HepG2 (cell line): ENCODE data around the gene DMPK. TPM values are rescaled to one million over a fixed set of nuclear protein-coding genes. Genes with fewer than 3 reads are reported as not detected.

ENCODE experiments used
- ATAD3A ChIP-seq: sonication (generic); formaldehyde crosslinking; IDR thresholded peaks from 2 replicates; pipeline ENCODE4 v1.4.0; 2020; ENCODE audit warnings: missing genetic modification reagents
- JUNB ChIP-seq: sonication (generic); formaldehyde crosslinking; IDR thresholded peaks from 2 replicates; pipeline ENCODE4 v1.8.0; 2022; ENCODE audit warnings: missing genetic modification reagents, mild to moderate bottlenecking, borderline replicate concordance
- KMT2A ChIP-seq: sonication (generic); formaldehyde crosslinking; IDR thresholded peaks from 2 replicates; pipeline ENCODE4 v1.4.0; 2020; ENCODE audit warnings: missing genetic modification reagents
- MYC ChIP-seq: sonication (generic); formaldehyde crosslinking; IDR thresholded peaks from 2 replicates; pipeline ENCODE4 v1.9.0; 2021; ENCODE audit warnings: missing genetic modification reagents, borderline replicate concordance
- NFKB2 ChIP-seq: sonication (generic); formaldehyde crosslinking; IDR thresholded peaks from 2 replicates; pipeline ENCODE4 v1.4.0; 2020; ENCODE audit warnings: missing genetic modification reagents, borderline replicate concordance
- NR2C2 ChIP-seq: sonication (generic); formaldehyde crosslinking; IDR thresholded peaks from 2 replicates; pipeline ENCODE4 v1.4.0; 2020; ENCODE audit warnings: missing genetic modification reagents, mild to moderate bottlenecking, moderate library complexity, borderline replicate concordance
- NR2F6 ChIP-seq, 2 experiments: IDR thresholded peaks; 2 replicates each; pipeline ENCODE4 v1.6.1; 2016; ENCODE audit warnings: antibody characterized with exemption in 1 of 2, mild to moderate bottlenecking in 1 of 2
- SCMH1 ChIP-seq: sonication (generic); formaldehyde crosslinking; IDR thresholded peaks from 2 replicates; pipeline ENCODE4 v1.9.0; 2021; ENCODE audit warnings: missing genetic modification reagents, mild to moderate bottlenecking, borderline replicate concordance
- TARDBP ChIP-seq: sonication (generic); formaldehyde crosslinking; IDR thresholded peaks from 2 replicates; pipeline ENCODE4 v1.8.0; 2022; ENCODE audit warnings: mild to moderate bottlenecking, missing genetic modification reagents
- TEAD3 ChIP-seq: optimal IDR thresholded peaks from 2 replicates; pipeline ENCODE3; 2016; ENCODE audit warnings: borderline replicate concordance
- ZNF639 ChIP-seq: conservative IDR thresholded peaks from 2 replicates; pipeline ENCODE4 v1.6.1; 2018; ENCODE audit warnings: missing genetic modification reagents
- ZNF670 ChIP-seq: sonication (generic); formaldehyde crosslinking; IDR thresholded peaks from 2 replicates; pipeline ENCODE4 v1.8.0; 2022; ENCODE audit warnings: mild to moderate bottlenecking, missing genetic modification reagents, borderline replicate concordance
- ZNF687 ChIP-seq: sonication (generic); formaldehyde crosslinking; IDR thresholded peaks from 2 replicates; pipeline ENCODE4 v1.5.1; 2020; ENCODE audit warnings: mild to moderate bottlenecking, missing genetic modification reagents, moderate library complexity
- ZNF747 ChIP-seq: sonication (generic); formaldehyde crosslinking; IDR thresholded peaks from 2 replicates; pipeline ENCODE4 v1.8.1; 2023; ENCODE audit warnings: missing genetic modification reagents, mild to moderate bottlenecking, borderline replicate concordance
- polyA plus RNA-seq, 8 experiments: library from polyadenylated mRNA; depleted of rRNA in 3 of 8; stranded (reverse) in 7 of 8; unstranded in 1 of 8; fragments of >200 nt; fragmentation: Illumina TruSeq in 4 of 8; extraction: Trizol in 4 of 8; gene quantifications; 2 replicates each; pipeline versions ENCODE4 v1.2.1 to v1.2.3, GENCODE V29; 2011 to 2016; ENCODE audit warnings: low read depth in 4 of 8, missing spikeins in 1 of 8, mixed read lengths in 1 of 8; ENCODE audit not compliant: insufficient read depth in 1 of 8
- total RNA-seq, 5 experiments: library from RNA; depleted of rRNA; stranded (reverse); fragments of >200 nt; fragmentation: Illumina TruSeq; extraction: Trizol; gene quantifications; 2 replicates each; pipeline ENCODE4 v1.2.3, GENCODE V29; 2016; ENCODE audit warnings: low read depth in 1 of 5
- TF ChIP-seq, protein P1 (sequence below): sonication (generic); formaldehyde crosslinking; IDR thresholded peaks from 2 replicates; pipeline ENCODE4 v1.5.0; 2020; ENCODE audit warnings: mild to moderate bottlenecking, missing genetic modification reagents
- TF ChIP-seq, protein P2 (sequence below): sonication (generic); formaldehyde crosslinking; IDR thresholded peaks from 2 replicates; pipeline ENCODE4 v1.9.0; 2022; ENCODE audit warnings: missing genetic modification reagents, mild to moderate bottlenecking, borderline replicate concordance
- TF ChIP-seq, protein P3 (sequence below): sonication (generic); formaldehyde crosslinking; IDR thresholded peaks from 2 replicates; pipeline ENCODE4 v1.4.0; 2020; ENCODE audit warnings: missing genetic modification reagents

Gene DMPK
- total and polyA plus RNA-seq, 2 of the 13 experiments (the other 11 are each of a cell fraction or from before 2014, with no cell fraction given) = 5.3 to 8.8 TPM

GRCh38 chr19:45781214-45782161 lies 802 bp downstream of the DMPK start (continued):
- TF ChIP-seq ZNF670 (CRISPR knock-in tag) (no peak), ZNF687 (CRISPR knock-in tag) (peak; percentile 45; the same call in 1 of the 2 replicates), ZNF747 (CRISPR knock-in tag) (no peak), MYC (CRISPR knock-in tag) (no peak), TARDBP (CRISPR knock-in tag) (no peak), ZNF639 (CRISPR knock-in tag) (no peak), KMT2A (CRISPR knock-in tag) (no peak), NFKB2 (CRISPR knock-in tag) (no peak), NR2C2 (CRISPR knock-in tag) (no peak), TEAD3 (no peak), NR2F6 (IDR thresholded peaks at IDR 0.05) (peak; percentile 67), NR2F6 (CRISPR knock-in tag; IDR thresholded peaks at IDR 0.05) (peak; percentile 75), SCMH1 (CRISPR knock-in tag) (no peak), JUNB (CRISPR knock-in tag) (no peak), ATAD3A (CRISPR knock-in tag) (no peak)
- TF ChIP-seq, protein P1, sequence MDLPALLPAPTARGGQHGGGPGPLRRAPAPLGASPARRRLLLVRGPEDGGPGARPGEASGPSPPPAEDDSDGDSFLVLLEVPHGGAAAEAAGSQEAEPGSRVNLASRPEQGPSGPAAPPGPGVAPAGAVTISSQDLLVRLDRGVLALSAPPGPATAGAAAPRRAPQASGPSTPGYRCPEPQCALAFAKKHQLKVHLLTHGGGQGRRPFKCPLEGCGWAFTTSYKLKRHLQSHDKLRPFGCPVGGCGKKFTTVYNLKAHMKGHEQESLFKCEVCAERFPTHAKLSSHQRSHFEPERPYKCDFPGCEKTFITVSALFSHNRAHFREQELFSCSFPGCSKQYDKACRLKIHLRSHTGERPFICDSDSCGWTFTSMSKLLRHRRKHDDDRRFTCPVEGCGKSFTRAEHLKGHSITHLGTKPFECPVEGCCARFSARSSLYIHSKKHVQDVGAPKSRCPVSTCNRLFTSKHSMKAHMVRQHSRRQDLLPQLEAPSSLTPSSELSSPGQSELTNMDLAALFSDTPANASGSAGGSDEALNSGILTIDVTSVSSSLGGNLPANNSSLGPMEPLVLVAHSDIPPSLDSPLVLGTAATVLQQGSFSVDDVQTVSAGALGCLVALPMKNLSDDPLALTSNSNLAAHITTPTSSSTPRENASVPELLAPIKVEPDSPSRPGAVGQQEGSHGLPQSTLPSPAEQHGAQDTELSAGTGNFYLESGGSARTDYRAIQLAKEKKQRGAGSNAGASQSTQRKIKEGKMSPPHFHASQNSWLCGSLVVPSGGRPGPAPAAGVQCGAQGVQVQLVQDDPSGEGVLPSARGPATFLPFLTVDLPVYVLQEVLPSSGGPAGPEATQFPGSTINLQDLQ (CRISPR knock-in tag) = no peak
- TF ChIP-seq, protein P2, sequence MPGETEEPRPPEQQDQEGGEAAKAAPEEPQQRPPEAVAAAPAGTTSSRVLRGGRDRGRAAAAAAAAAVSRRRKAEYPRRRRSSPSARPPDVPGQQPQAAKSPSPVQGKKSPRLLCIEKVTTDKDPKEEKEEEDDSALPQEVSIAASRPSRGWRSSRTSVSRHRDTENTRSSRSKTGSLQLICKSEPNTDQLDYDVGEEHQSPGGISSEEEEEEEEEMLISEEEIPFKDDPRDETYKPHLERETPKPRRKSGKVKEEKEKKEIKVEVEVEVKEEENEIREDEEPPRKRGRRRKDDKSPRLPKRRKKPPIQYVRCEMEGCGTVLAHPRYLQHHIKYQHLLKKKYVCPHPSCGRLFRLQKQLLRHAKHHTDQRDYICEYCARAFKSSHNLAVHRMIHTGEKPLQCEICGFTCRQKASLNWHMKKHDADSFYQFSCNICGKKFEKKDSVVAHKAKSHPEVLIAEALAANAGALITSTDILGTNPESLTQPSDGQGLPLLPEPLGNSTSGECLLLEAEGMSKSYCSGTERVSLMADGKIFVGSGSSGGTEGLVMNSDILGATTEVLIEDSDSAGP = 0 out of 2 replicates have a peak, but pooled peaks have one; percentile 43
- TF ChIP-seq, protein P3, sequence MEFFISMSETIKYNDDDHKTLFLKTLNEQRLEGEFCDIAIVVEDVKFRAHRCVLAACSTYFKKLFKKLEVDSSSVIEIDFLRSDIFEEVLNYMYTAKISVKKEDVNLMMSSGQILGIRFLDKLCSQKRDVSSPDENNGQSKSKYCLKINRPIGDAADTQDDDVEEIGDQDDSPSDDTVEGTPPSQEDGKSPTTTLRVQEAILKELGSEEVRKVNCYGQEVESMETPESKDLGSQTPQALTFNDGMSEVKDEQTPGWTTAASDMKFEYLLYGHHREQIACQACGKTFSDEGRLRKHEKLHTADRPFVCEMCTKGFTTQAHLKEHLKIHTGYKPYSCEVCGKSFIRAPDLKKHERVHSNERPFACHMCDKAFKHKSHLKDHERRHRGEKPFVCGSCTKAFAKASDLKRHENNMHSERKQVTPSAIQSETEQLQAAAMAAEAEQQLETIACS (CRISPR knock-in tag) = no peak
